Liver (tissue), 9 donors: ENCODE data around the gene ZSCAN21. TPM values are rescaled to one million over a fixed set of nuclear protein-coding genes. Genes with fewer than 3 reads are reported as not detected.

Experiments used
- DNase-seq: peaks from one replicate; pipeline ENCODE4 v3.0.0-alpha.2; 2017; ENCODE audit warnings: low spot score
- H3K27ac ChIP-seq, 2 donors: one replicate each; pipeline ENCODE4 v1.7.0; 2013; ENCODE audit warnings: inconsistent platforms in 2 of 2, low read length in 2 of 2, control low read depth in 1 of 2, low read depth in 1 of 2, mild to moderate bottlenecking in 1 of 2
- H3K27me3 ChIP-seq, 4 donors: one replicate each; pipeline versions ENCODE4 v1.6.1 to v1.7.0; 2013; ENCODE audit warnings: low read length in 3 of 4, inconsistent platforms in 1 of 4, mild to moderate bottlenecking in 1 of 4, moderate library complexity in 1 of 4; ENCODE audit not compliant: control insufficient read depth in 4 of 4, insufficient read depth in 4 of 4
- H3K36me3 ChIP-seq, 4 donors: one replicate each; pipeline versions ENCODE4 v1.6.1 to v1.7.0; 2013; ENCODE audit warnings: low read length in 3 of 4, mild to moderate bottlenecking in 3 of 4, low read depth in 1 of 4, moderate library complexity in 1 of 4; ENCODE audit not compliant: control insufficient read depth in 4 of 4, insufficient read depth in 3 of 4
- H3K4me1 ChIP-seq, 4 donors: one replicate each; pipeline versions ENCODE4 v1.6.1 to v1.7.0; 2013; ENCODE audit warnings: low read length in 3 of 4, mild to moderate bottlenecking in 3 of 4, moderate library complexity in 1 of 4; ENCODE audit not compliant: control insufficient read depth in 4 of 4, insufficient read depth in 4 of 4
- H3K4me3 ChIP-seq, 3 donors: one replicate each; pipeline versions ENCODE4 v1.6.1 to v1.7.0; 2013; ENCODE audit warnings: low read length in 3 of 3, control low read depth in 1 of 3, low read depth in 1 of 3, mild to moderate bottlenecking in 1 of 3
- H3K9ac ChIP-seq, 2 donors: one replicate each; pipeline ENCODE4 v1.7.0; 2013; ENCODE audit warnings: low read length in 2 of 2, mild to moderate bottlenecking in 2 of 2, moderate library complexity in 2 of 2, control low read depth in 1 of 2, low read depth in 1 of 2
- H3K9me3 ChIP-seq, 4 donors: one replicate each; pipeline versions ENCODE4 v1.6.1 to v1.7.0; 2013; ENCODE audit warnings: low read length in 3 of 4; ENCODE audit not compliant: control insufficient read depth in 4 of 4
- EGR1 ChIP-seq, 2 donors: IDR thresholded peaks; 2 replicates each; pipeline ENCODE4 v1.6.1; 2016 to 2018; ENCODE audit warnings: antibody characterized with exemption in 2 of 2, low read depth in 2 of 2
- FOXA1 ChIP-seq: IDR thresholded peaks from 2 replicates; pipeline ENCODE4 v1.6.1; 2016; ENCODE audit warnings: antibody characterized with exemption
- FOXA2 ChIP-seq: IDR thresholded peaks from 2 replicates; pipeline ENCODE4 v1.6.1; 2016; ENCODE audit warnings: antibody characterized with exemption
- GABPA ChIP-seq, 2 donors: IDR thresholded peaks in 1 of 2; conservative IDR thresholded peaks in 1 of 2; 2 replicates each; pipeline ENCODE4 v1.6.1; 2016; ENCODE audit warnings: antibody characterized with exemption in 2 of 2, mild to moderate bottlenecking in 1 of 2, moderate library complexity in 1 of 2
- HNF4G ChIP-seq: IDR thresholded peaks from 2 replicates; pipeline ENCODE4 v1.6.1; 2016; ENCODE audit warnings: antibody characterized with exemption
- JUND ChIP-seq, 2 donors: IDR thresholded peaks; 2 replicates each; pipeline ENCODE4 v1.6.1; 2016; ENCODE audit warnings: antibody characterized with exemption in 2 of 2
- MAX ChIP-seq: IDR thresholded peaks from 2 replicates; pipeline ENCODE4 v1.6.1; 2016; ENCODE audit warnings: antibody characterized with exemption
- NR2F2 ChIP-seq: IDR thresholded peaks from 2 replicates; pipeline ENCODE4 v1.6.1; 2016; ENCODE audit warnings: antibody characterized with exemption
- RAD21 ChIP-seq, 2 donors: IDR thresholded peaks; 2 replicates each; pipeline ENCODE4 v1.6.1; 2016; ENCODE audit warnings: antibody characterized with exemption in 2 of 2, mild to moderate bottlenecking in 2 of 2
- REST ChIP-seq: IDR thresholded peaks from 2 replicates; pipeline ENCODE4 v1.6.1; 2016; ENCODE audit warnings: antibody characterized with exemption, mild to moderate bottlenecking
- SP1 ChIP-seq: IDR thresholded peaks from 2 replicates; pipeline ENCODE4 v1.6.1; 2018; ENCODE audit warnings: antibody characterized with exemption, mild to moderate bottlenecking
- TAF1 ChIP-seq: conservative IDR thresholded peaks from 2 replicates; pipeline ENCODE4 v1.6.1; 2016; ENCODE audit warnings: antibody characterized with exemption, mild to moderate bottlenecking
- YY1 ChIP-seq: IDR thresholded peaks from 2 replicates; pipeline ENCODE4 v1.6.1; 2016; ENCODE audit warnings: antibody characterized with exemption, mild to moderate bottlenecking
- ZBTB33 ChIP-seq: IDR thresholded peaks from 2 replicates; pipeline ENCODE4 v1.6.1; 2016; ENCODE audit warnings: antibody characterized with exemption
- WGBS: extraction: QIAGEN DNeasy Blood & Tissue Kit; methylation state at CpG from one replicate; pipeline ENCODE4 v1.1.7; 2013; 5-methylcytosine and 5-hydroxymethylcytosine counted together
- polyA plus RNA-seq, 2 donors: library from polyadenylated mRNA; stranded (reverse) in 1 of 2; unstranded in 1 of 2; fragments of 200-250 nt in 1 of 2; fragments of >200 nt in 1 of 2; fragmentation: Nextera tagmentation in 1 of 2; extraction: Ambion mirVana in 1 of 2; gene quantifications; one replicate each; pipeline versions ENCODE4 v1.2.1 to v1.2.3, GENCODE V29; 2013 to 2015
- total RNA-seq, 2 donors: library from RNA; depleted of rRNA; stranded (reverse); fragments of >200 nt; gene quantifications; one replicate each; pipeline ENCODE4 v1.2.3, GENCODE V29; 2014
- donor health status: healthy.
- donor health status: healthy.
- donor health status: healthy.
- donor health status: healthy.
- donor health status: healthy.

The ZSCAN21 gene
- total and polyA plus RNA-seq, 4 donors, result 4.6 to 8.6 (median 6.9) TPM

GRCh38 chr7:100095289-100095688 lies 45.7 kb downstream of the ZSCAN21 start (continued):
- TF ChIP-seq GABPA (IDR thresholded peaks at IDR 0.05 in 1 of 2, conservative IDR thresholded peaks at IDR 0.05 in 1 of 2) (no peak), FOXA1 (no peak), EGR1 (IDR thresholded peaks at IDR 0.05; ENCODE audit: low read depth in 2 of 2) (no peak)

- 94% methylated on average over 17 of the region's 17 CpGs for WGBS
- Histone ChIP-seq H3K27me3 (no peaks in the 10 kb centered on the region), H3K9me3 (no peaks in the 10 kb centered on the region), H3K9ac (no peak overlapping the region), H3K36me3 (peaks cover 33 to 85% (median 61%) of the 10 kb centered on the region in 4 donors), H3K4me3 (no peak overlapping the region), H3K4me1 (peaks cover 0 to 17% (median 12%) of the 10 kb centered on the region in 4 donors), H3K27ac (no peak overlapping the region)
- no peak for TF ChIP-seq NR2F2
- no peak for TF ChIP-seq ZBTB33
- no peak for TF ChIP-seq MAX
- no peak for TF ChIP-seq FOXA2
- TF ChIP-seq TAF1, result no peak
- no peak for TF ChIP-seq SP1
- no peak for TF ChIP-seq YY1
- TF ChIP-seq FOXA1, result no peak
- TF ChIP-seq REST, result no peak
- no peak for TF ChIP-seq RAD21 (IDR thresholded peaks at IDR 0.05)
- TF ChIP-seq HNF4G, result no peak
- no peak for DNase-seq
Measured at GRCh38 chr7:100095704-100096103, 46.1 kb downstream of the ZSCAN21 start.

GRCh38 chr7:100098913-100099312 lies 49.3 kb downstream of the ZSCAN21 start:
- peaks cover 0 to 21% (median 14%) of the 10 kb centered on the region in 4 donors for H3K4me1 ChIP-seq
- WGBS, result 87% methylated on average over 10 of the region's 10 CpGs
- TF ChIP-seq RAD21 (IDR thresholded peaks at IDR 0.05), result no peak
- TF ChIP-seq TAF1, result no peak
- TF ChIP-seq HNF4G, result no peak
- TF ChIP-seq NR2F2, result no peak
- no peak for TF ChIP-seq GABPA (IDR thresholded peaks at IDR 0.05 in 1 of 2, conservative IDR thresholded peaks at IDR 0.05 in 1 of 2)
- no peak for TF ChIP-seq FOXA1
- no peak for TF ChIP-seq EGR1 (IDR thresholded peaks at IDR 0.05; ENCODE audit: low read depth in 2 of 2)
- TF ChIP-seq JUND (IDR thresholded peaks at IDR 0.05), result no peak
- DNase-seq, result no peak
- H3K9ac ChIP-seq, result no peak overlapping the region
- no peaks in the 10 kb centered on the region for H3K9me3 ChIP-seq
- H3K27ac ChIP-seq, result no peak overlapping the region
- no peaks in the 10 kb centered on the region for H3K27me3 ChIP-seq
- no peak overlapping the region for H3K4me3 ChIP-seq
- peaks cover 20 to 53% (median 41%) of the 10 kb centered on the region in 4 donors for H3K36me3 ChIP-seq
